SK-N-SH (cell line): ENCODE measurements around the gene VTN. TPM values are rescaled to one million over a fixed set of nuclear protein-coding genes. Genes with fewer than 3 reads are reported as not detected.
A peak's percentile ranks its signal among the peaks of the same experiment; 100 is the strongest.

Source experiments
- CTCF ChIA-PET: fragments of 300-600, 350-600 bp; formaldehyde crosslinking; extraction: SDS; loops from one replicate; lab custom pipeline; 2021; lab: Yijun Ruan, JAX
- POLR2A ChIA-PET: fragments of 350-600 bp; sonication (Branson Sonifier 250); formaldehyde crosslinking; extraction: SDS; loops from one replicate; lab custom pipeline; 2020; ENCODE audit warnings: antibody characterized with exemption, inconsistent platforms; lab: Yijun Ruan, JAX
- DNase-seq: peaks from one replicate; pipeline ENCODE4 v3.0.0; 2012
- H2AFZ ChIP-seq: fragments of 200-600 bp; sonication (generic); 2 replicates; pipeline ENCODE4 v1.8.1; 2016; ENCODE audit warnings: antibody characterized with exemption, mild to moderate bottlenecking, low read depth
- H3F3A ChIP-seq: fragments of 200-600 bp; sonication (generic); replicated peaks from 2 replicates; pipeline ENCODE3; 2016; ENCODE audit warnings: antibody characterized with exemption, mild to moderate bottlenecking; ENCODE audit not compliant: insufficient read depth
- H3K27ac ChIP-seq, 2 experiments: fragments of 200-500 bp in 1 of 2; fragments of 200-600 bp in 1 of 2; sonication (Bioruptor generic) in 1 of 2; sonication (generic), shearing (Covaris generic) in 1 of 2; 2 replicates each; pipeline versions ENCODE4 v1.5.1 to v1.6.1; 2014 to 2016; ENCODE audit warnings: low read depth in 2 of 2, inconsistent platforms in 1 of 2, low read length in 1 of 2, mild to moderate bottlenecking in 1 of 2, mixed read lengths in 1 of 2
- H3K27me3 ChIP-seq: fragments of 200-600 bp; sonication (generic), shearing (Covaris generic); 2 replicates; pipeline ENCODE4 v1.6.1; 2016; ENCODE audit warnings: mixed run types; ENCODE audit not compliant: insufficient read depth
- H3K36me3 ChIP-seq, 2 experiments: fragments of 200-500 bp in 1 of 2; fragments of 200-600 bp in 1 of 2; sonication (Bioruptor generic) in 1 of 2; sonication (generic) in 1 of 2; replicated peaks in 1 of 2; 2 replicates each; pipeline versions ENCODE3 to v1.5.1; 2014 to 2016; ENCODE audit warnings: low read length in 1 of 2, mild to moderate bottlenecking in 1 of 2; ENCODE audit not compliant: insufficient read depth in 2 of 2, control insufficient read depth in 1 of 2
- H3K4me1 ChIP-seq, 2 experiments: fragments of 200-500 bp in 1 of 2; fragments of 200-600 bp in 1 of 2; sonication (Bioruptor generic) in 1 of 2; sonication (generic), shearing (Covaris generic) in 1 of 2; 2 replicates each; pipeline versions ENCODE4 v1.5.1 to v1.6.1; 2014 to 2016; ENCODE audit warnings: low read depth in 1 of 2, low read length in 1 of 2, mixed run types in 1 of 2; ENCODE audit not compliant: insufficient read depth in 2 of 2, control insufficient read depth in 1 of 2
- H3K4me2 ChIP-seq: fragments of 200-600 bp; sonication (generic), shearing (Covaris generic); 2 replicates; pipeline ENCODE4 v1.6.1; 2017; ENCODE audit warnings: mixed run types
- H3K4me3 ChIP-seq, 2 experiments: fragments of 200-500 bp in 1 of 2; fragments of 200-600 bp in 1 of 2; sonication (Bioruptor generic) in 1 of 2; sonication (generic), shearing (Covaris generic) in 1 of 2; 2 replicates each; pipeline versions ENCODE4 v1.5.1 to v1.8.1; 2014 to 2016; ENCODE audit warnings: low read depth in 2 of 2, inconsistent platforms in 1 of 2, low read length in 1 of 2, mild to moderate bottlenecking in 1 of 2, mixed read lengths in 1 of 2, moderate library complexity in 1 of 2
- H3K79me2 ChIP-seq: fragments of 200-600 bp; sonication (generic); 2 replicates; pipeline ENCODE4 v1.8.1; 2017; ENCODE audit warnings: mild to moderate bottlenecking; ENCODE audit not compliant: insufficient read depth
- H3K9ac ChIP-seq: fragments of 200-600 bp; sonication (generic); 2 replicates; pipeline ENCODE4 v1.6.1; 2017; ENCODE audit warnings: mixed run types
- H3K9me2 ChIP-seq: fragments of 200-600 bp; sonication (generic); 2 replicates; pipeline ENCODE4 v1.6.1; 2017; ENCODE audit warnings: mixed run types
- H3K9me3 ChIP-seq: fragments of 200-600 bp; sonication (generic); 2 replicates; pipeline ENCODE4 v1.6.1; 2017; ENCODE audit warnings: mixed run types, mild to moderate bottlenecking, moderate library complexity
- H4K20me1 ChIP-seq: fragments of 200-600 bp; sonication (generic); 2 replicates; pipeline ENCODE4 v1.6.1; 2017; ENCODE audit warnings: mild to moderate bottlenecking, mixed run types; ENCODE audit not compliant: insufficient read depth
- CHD2 ChIP-seq: fragments of 150-350 bp; IDR thresholded peaks from 2 replicates; pipeline ENCODE4 v1.6.1; 2018; ENCODE audit warnings: low read length; ENCODE audit not compliant: partially characterized antibody
- ELF1 ChIP-seq: IDR thresholded peaks from 2 replicates; pipeline ENCODE4 v1.4.0; 2012
- EP300 ChIP-seq, 2 experiments: IDR thresholded peaks; 2 replicates each; pipeline versions ENCODE4 v1.4.0 to v1.6.1; 2012; ENCODE audit warnings: borderline replicate concordance in 1 of 2, low read depth in 1 of 2, low read length in 1 of 2
- EZH2phosphoT487 ChIP-seq: fragments of 200-600 bp; sonication (generic); IDR thresholded peaks from 2 replicates; pipeline ENCODE4 v1.6.1; 2017; ENCODE audit warnings: low read depth, mixed run types, mild to moderate bottlenecking, antibody characterized with exemption, moderate library complexity, borderline replicate concordance
- GABPA ChIP-seq: IDR thresholded peaks from 2 replicates; pipeline ENCODE4 v1.4.0; 2012; ENCODE audit warnings: low read depth, mild to moderate bottlenecking
- GATA2 ChIP-seq: sonication (generic); formaldehyde crosslinking; IDR thresholded peaks from 2 replicates; pipeline ENCODE4 v1.5.0; 2020; ENCODE audit warnings: mild to moderate bottlenecking, missing genetic modification reagents
- MAX ChIP-seq: IDR thresholded peaks from 2 replicates; pipeline ENCODE4 v1.4.0; 2012; ENCODE audit warnings: low read depth
- MEF2A ChIP-seq: IDR thresholded peaks from 2 replicates; pipeline ENCODE4 v1.4.0; 2012; ENCODE audit warnings: low read depth, borderline replicate concordance
- REST ChIP-seq: IDR thresholded peaks from 2 replicates; pipeline ENCODE4 v1.6.1; 2012; ENCODE audit warnings: mild to moderate bottlenecking, low read depth, low read length, moderate library complexity
- RFX5 ChIP-seq: IDR thresholded peaks from 2 replicates; pipeline ENCODE4 v1.6.1; 2012; ENCODE audit warnings: mild to moderate bottlenecking, improper control_type of control experiment, low read length
- WGBS: methylation state at CpG from one replicate; pipeline ENCODE4 v1.1.6; 2017; ENCODE audit warnings: low lambda C conversion rate; 5-methylcytosine and 5-hydroxymethylcytosine counted together
- polyA plus RNA-seq, 3 experiments: library from polyadenylated mRNA; depleted of rRNA; stranded (reverse); fragments of >200 nt; gene quantifications; 2 replicates each; pipeline ENCODE4 v1.2.3, GENCODE V29; 2012

VTN gene
- polyA plus RNA-seq, 1 of the 3 experiments (the other 2 are of a cell fraction), result 1.2 TPM

DNA sequence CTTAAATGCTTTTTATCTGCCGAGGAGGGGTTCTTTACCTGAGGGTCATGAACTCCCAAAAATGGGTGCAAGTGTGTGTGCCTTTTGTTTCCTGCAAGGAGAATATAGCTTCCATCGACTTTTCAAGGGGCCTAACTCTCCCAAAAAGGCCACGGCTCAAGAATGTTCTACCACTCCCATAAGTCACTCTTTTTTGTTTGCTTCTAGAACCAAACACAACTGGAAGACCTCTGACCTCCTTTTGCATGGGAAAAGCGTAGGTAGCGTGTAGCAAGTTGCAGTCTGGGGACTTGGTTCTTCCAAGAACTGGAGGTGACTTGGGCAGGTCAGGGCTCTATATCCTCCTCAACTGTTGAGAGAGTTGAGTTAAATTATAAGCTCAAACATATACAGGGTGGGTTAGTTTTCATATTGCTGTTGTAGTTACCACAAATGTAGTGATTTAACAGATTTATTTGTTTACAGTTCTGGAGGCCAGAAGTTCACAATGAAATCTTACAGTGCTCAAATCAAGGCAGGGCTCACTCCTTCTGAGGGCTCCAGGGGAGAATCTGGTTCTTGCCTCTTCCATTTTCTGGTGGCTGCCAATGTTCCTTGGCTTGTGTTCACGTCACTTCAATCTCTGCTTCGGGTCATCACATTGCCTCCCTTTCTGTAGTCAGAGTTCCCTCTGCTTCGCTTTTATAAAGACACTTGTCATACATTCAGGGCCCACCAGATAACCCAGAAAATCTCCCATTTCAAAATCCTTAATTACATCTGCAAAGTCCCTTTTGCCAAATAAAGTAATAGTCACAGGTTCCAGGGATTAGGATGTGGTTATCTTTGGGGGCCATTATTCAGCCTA, 49.7 kb downstream of the VTN start:
- POLR2A ChIA-PET, result interaction anchor here (1.0 to 3.5 kb wide), 2 partner anchors 15 kb away, joined by 3 to 11 read pairs; partner anchors contain the start of genes IFT20 and TNFAIP1
- WGBS, result 70% methylated on average over 8 of the region's 8 CpGs
- peaks cover 7 to 16% of the 10 kb centered on the region in 2 experiments; a peak in 1 of 4 replicates for H3K4me1 ChIP-seq
- no peaks in the 10 kb centered on the region for H3K27me3 ChIP-seq
- H3K27ac ChIP-seq, result no peak overlapping the region
- peak overlapping the region; percentile 86; the same call in 1 of the 2 replicates for H2AFZ ChIP-seq
- peak overlapping the region; percentile 64 to 66 for H3K4me3 ChIP-seq
- H3F3A ChIP-seq, result no peaks in the 10 kb centered on the region
- no peak for DNase-seq
- H3K9me3 ChIP-seq, result no peaks in the 10 kb centered on the region
- H3K9ac ChIP-seq, result peak overlapping the region; percentile 59; the same call in 1 of the 2 replicates
- no peaks in the 10 kb centered on the region for H3K9me2 ChIP-seq
- no peaks in the 10 kb centered on the region for H4K20me1 ChIP-seq
- CTCF ChIA-PET, result interaction anchor here (1.2 to 3.5 kb wide), 7 partner anchors 8 to 509 kb away, joined by 3 to 19 read pairs (median 5); partner anchors contain the start of genes IFT20 and TNFAIP1
- no peak for TF ChIP-seq MAX
- TF ChIP-seq CHD2, result no peak
- TF ChIP-seq REST, result no peak
- no peak for TF ChIP-seq GATA2 (CRISPR knock-in tag)
- TF ChIP-seq ELF1, result no peak
- no peak for TF ChIP-seq GABPA
- TF ChIP-seq RFX5, result no peak
- TF ChIP-seq, all 33 proteins: peak for 0
- peak overlapping the region; percentile 91 for H3K4me2 ChIP-seq
- peaks cover 25% of the 10 kb centered on the region for H3K79me2 ChIP-seq
- no peaks in the 10 kb centered on the region for H3K36me3 ChIP-seq

GRCh38 chr17:28319598-28319935, 50.5 kb downstream of the VTN start:
- CTCF ChIA-PET, result interaction anchor here (0.6 to 3.5 kb wide), 6 partner anchors 9 to 508 kb away, joined by 3 to 19 read pairs (median 7); partner anchors contain the start of genes IFT20 and TNFAIP1
- TF ChIP-seq EZH2phosphoT487 (no peak), MEF2A (no peak), EP300 (IDR thresholded peaks at IDR 0.05; ENCODE audit: borderline replicate concordance in 1 of 2, low read depth in 1 of 2, low read length in 1 of 2) (peak in 1 of 2 experiments; percentile 24; a peak in 1 of 4 replicates), MAX (peak; percentile 15; the same call in 1 of the 2 replicates)
- 1% methylated on average over 7 of the region's 7 CpGs for whole genome bisulfite sequencing
- Histone ChIP-seq H3K4me2 (peak overlapping the region; percentile 91), H4K20me1 (no peaks in the 10 kb centered on the region), H2AFZ (peak overlapping the region; percentile 86), H3K36me3 (no peaks in the 10 kb centered on the region), H3K79me2 (peaks cover 25% of the 10 kb centered on the region), H3K9me3 (no peaks in the 10 kb centered on the region), H3K4me1 (peaks cover 7 to 14% of the 10 kb centered on the region in 2 experiments; a peak in 1 of 4 replicates), H3K9me2 (no peaks in the 10 kb centered on the region), H3K27ac (peak overlapping the region; percentile 15 to 72; a peak in 3 of 4 replicates), H3K4me3 (peak overlapping the region; percentile 64 to 66), H3F3A (no peaks in the 10 kb centered on the region), H3K27me3 (no peaks in the 10 kb centered on the region), H3K9ac (peak overlapping the region; percentile 59)
- DNase-seq, result no peak
- POLR2A ChIA-PET, result interaction anchor here (0.9 to 3.5 kb wide), 2 partner anchors 12 to 16 kb away, joined by 4 to 11 read pairs; partner anchors contain the start of genes IFT20 and TNFAIP1
